DOHH2 (cell line): ENCODE measurements around the gene OCSTAMP.

ENCODE experiments used
- EZH2phosphoT487 ChIP-seq: fragments of 200-600 bp; sonication (generic); IDR thresholded peaks from 2 replicates; pipeline ENCODE4 v1.6.1; 2017; ENCODE audit warnings: borderline replicate concordance, mild to moderate bottlenecking, antibody characterized with exemption, low read length, moderate library complexity, mixed read lengths
- TF ChIP-seq, protein P1 (sequence below): fragments of 200-600 bp; sonication (generic); IDR thresholded peaks from one replicate; pipeline ENCODE4 v1.5.1; 2014; ENCODE audit warnings: antibody characterized with exemption, mild to moderate bottlenecking, low read depth, low read length; ENCODE audit not compliant: poor library complexity, severe bottlenecking

DNA sequence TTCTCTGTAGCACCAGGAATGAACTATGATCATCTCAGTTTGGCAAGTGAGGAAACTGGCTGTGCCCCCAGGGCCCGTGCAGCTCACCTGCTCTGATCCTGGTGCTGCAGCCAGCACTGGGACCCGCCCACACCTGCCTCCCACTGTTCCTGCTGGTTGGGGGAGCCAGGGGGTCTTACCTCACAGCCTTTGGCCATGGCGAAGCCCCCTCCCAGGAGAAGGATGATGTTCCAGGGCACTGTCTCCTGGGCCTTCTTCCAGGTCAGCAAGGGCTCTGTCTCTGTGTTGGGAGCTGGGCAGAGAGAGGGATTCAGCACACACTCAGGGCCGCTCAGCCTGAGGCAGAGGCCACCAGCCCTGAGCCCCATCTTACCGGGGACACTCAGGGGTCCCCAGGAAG lies 24.9 kb upstream of the OCSTAMP start:
- TF ChIP-seq EZH2phosphoT487 = no peak
- TF ChIP-seq, protein P1, sequence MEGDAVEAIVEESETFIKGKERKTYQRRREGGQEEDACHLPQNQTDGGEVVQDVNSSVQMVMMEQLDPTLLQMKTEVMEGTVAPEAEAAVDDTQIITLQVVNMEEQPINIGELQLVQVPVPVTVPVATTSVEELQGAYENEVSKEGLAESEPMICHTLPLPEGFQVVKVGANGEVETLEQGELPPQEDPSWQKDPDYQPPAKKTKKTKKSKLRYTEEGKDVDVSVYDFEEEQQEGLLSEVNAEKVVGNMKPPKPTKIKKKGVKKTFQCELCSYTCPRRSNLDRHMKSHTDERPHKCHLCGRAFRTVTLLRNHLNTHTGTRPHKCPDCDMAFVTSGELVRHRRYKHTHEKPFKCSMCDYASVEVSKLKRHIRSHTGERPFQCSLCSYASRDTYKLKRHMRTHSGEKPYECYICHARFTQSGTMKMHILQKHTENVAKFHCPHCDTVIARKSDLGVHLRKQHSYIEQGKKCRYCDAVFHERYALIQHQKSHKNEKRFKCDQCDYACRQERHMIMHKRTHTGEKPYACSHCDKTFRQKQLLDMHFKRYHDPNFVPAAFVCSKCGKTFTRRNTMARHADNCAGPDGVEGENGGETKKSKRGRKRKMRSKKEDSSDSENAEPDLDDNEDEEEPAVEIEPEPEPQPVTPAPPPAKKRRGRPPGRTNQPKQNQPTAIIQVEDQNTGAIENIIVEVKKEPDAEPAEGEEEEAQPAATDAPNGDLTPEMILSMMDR = no peak
